PFSK-1 (cell line): ENCODE data around the gene TOM1L2.

ENCODE experiments used
- FOXP2 ChIP-seq: optimal IDR thresholded peaks from 2 replicates; pipeline ENCODE3; 2011; ENCODE audit warnings: borderline replicate concordance, control low read depth, inconsistent platforms; ENCODE audit not compliant: insufficient read depth; ENCODE audit errors: extremely low read length, extremely low read depth
- POLR2AphosphoS5 ChIP-seq: IDR thresholded peaks from 2 replicates; pipeline ENCODE4 v1.6.1; 2012; ENCODE audit warnings: low read depth, mild to moderate bottlenecking, control low read depth, low read length, moderate library complexity
- SIN3A ChIP-seq: IDR thresholded peaks from 2 replicates; pipeline ENCODE4 v1.6.1; 2012; ENCODE audit warnings: mild to moderate bottlenecking, low read length, moderate library complexity, borderline replicate concordance; ENCODE audit not compliant: insufficient read depth
- TAF1 ChIP-seq: IDR thresholded peaks from 2 replicates; pipeline ENCODE4 v1.6.1; 2012; ENCODE audit warnings: low read length, control low read depth, borderline replicate concordance; ENCODE audit not compliant: insufficient read depth
- TF ChIP-seq, protein P1 (sequence below), 2 experiments: IDR thresholded peaks; 2 replicates each; pipeline versions ENCODE4 v1.6.1 to v1.8.0; 2011 to 2012; ENCODE audit warnings: low read depth in 2 of 2, low read length in 2 of 2, control low read depth in 1 of 2, inconsistent platforms in 1 of 2, mild to moderate bottlenecking in 1 of 2, moderate library complexity in 1 of 2; ENCODE audit not compliant: insufficient read depth in 1 of 2

The TOM1L2 gene

DNA sequence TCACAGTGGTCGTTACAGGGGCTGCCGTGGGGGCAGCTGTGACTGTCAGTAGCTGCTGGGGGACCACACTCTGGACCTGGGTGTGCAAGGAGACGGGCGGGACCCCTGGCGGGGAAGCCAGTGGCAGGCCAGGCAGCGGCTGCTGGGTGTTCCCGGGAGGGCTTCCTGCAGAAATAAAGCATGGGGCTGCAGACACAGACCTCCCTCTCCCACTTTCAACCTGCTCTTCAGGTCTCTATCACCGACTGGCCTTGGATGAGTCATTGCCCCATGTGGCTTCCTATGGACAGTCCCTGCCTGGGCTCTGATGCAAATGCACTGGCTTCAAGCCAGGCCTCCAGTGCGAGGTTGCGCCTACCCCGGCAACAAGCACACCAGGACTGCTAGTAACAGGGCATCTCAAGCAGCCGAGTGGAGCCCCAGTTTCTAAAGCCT, 152.6 kb downstream of the TOM1L2 start:
- TF ChIP-seq POLR2AphosphoS5 (no peak), SIN3A (no peak), TAF1 (no peak), FOXP2 (no peak)
- TF ChIP-seq, protein P1, sequence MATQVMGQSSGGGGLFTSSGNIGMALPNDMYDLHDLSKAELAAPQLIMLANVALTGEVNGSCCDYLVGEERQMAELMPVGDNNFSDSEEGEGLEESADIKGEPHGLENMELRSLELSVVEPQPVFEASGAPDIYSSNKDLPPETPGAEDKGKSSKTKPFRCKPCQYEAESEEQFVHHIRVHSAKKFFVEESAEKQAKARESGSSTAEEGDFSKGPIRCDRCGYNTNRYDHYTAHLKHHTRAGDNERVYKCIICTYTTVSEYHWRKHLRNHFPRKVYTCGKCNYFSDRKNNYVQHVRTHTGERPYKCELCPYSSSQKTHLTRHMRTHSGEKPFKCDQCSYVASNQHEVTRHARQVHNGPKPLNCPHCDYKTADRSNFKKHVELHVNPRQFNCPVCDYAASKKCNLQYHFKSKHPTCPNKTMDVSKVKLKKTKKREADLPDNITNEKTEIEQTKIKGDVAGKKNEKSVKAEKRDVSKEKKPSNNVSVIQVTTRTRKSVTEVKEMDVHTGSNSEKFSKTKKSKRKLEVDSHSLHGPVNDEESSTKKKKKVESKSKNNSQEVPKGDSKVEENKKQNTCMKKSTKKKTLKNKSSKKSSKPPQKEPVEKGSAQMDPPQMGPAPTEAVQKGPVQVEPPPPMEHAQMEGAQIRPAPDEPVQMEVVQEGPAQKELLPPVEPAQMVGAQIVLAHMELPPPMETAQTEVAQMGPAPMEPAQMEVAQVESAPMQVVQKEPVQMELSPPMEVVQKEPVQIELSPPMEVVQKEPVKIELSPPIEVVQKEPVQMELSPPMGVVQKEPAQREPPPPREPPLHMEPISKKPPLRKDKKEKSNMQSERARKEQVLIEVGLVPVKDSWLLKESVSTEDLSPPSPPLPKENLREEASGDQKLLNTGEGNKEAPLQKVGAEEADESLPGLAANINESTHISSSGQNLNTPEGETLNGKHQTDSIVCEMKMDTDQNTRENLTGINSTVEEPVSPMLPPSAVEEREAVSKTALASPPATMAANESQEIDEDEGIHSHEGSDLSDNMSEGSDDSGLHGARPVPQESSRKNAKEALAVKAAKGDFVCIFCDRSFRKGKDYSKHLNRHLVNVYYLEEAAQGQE (IDR thresholded peaks at IDR 0.05; ENCODE audit: insufficient read depth in 1 of 2, low read depth in 2 of 2, low read length in 2 of 2) = no peak

DNA sequence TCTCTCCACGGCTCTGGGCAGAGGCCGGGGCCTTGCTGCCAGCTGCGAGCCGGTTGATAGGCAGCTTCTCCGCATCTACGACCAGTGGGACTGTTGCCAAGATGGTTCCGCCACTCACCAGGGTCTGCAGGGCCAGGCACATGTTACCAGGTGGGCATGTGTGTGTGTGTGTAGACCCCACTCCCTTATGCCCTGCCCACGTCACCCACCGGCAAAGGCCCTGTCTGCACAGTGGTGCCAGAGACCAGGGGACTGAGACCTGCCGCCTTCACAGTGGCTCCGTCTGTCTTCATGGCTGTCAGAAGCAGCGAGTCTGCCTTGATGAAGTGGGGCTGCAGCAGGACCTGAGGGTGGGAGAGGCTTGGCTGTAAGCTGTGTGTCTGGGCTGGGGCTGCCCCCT, 153.1 kb downstream of the TOM1L2 start:
- TF ChIP-seq FOXP2 (no peak), SIN3A (no peak), POLR2AphosphoS5 (no peak), TAF1 (no peak)
- TF ChIP-seq, protein P1 (IDR thresholded peaks at IDR 0.05; ENCODE audit: insufficient read depth in 1 of 2, low read depth in 2 of 2, low read length in 2 of 2) = no peak

GRCh38 chr17:17818088-17818526, 154.1 kb downstream of the TOM1L2 start:
- TF ChIP-seq POLR2AphosphoS5 (no peak; the same call in 1 of the 2 replicates), TAF1 (no peak), FOXP2 (no peak), SIN3A (no peak)
- TF ChIP-seq, protein P1 (IDR thresholded peaks at IDR 0.05; ENCODE audit: insufficient read depth in 1 of 2, low read depth in 2 of 2, low read length in 2 of 2) = no peak

GRCh38 chr17:17817552-17817947, 154.7 kb downstream of the TOM1L2 start:
- no peak for TF ChIP-seq FOXP2
- no peak for TF ChIP-seq POLR2AphosphoS5
- TF ChIP-seq, protein P1 (IDR thresholded peaks at IDR 0.05; ENCODE audit: insufficient read depth in 1 of 2, low read depth in 2 of 2, low read length in 2 of 2) = no peak
- TF ChIP-seq SIN3A = no peak
- no peak for TF ChIP-seq TAF1
